HUES64 (cell line): ENCODE data around the gene ZNF414.

Experiments used
- H3K27ac ChIP-seq: 2 replicates; pipeline ENCODE4 v1.7.0; 2013; ENCODE audit warnings: low read depth, low read length, inconsistent platforms
- H3K27me3 ChIP-seq: 2 replicates; pipeline ENCODE4 v1.6.1; 2013; ENCODE audit warnings: mild to moderate bottlenecking, low read length; ENCODE audit not compliant: insufficient read depth
- H3K36me3 ChIP-seq: 2 replicates; pipeline ENCODE4 v1.6.1; 2013; ENCODE audit warnings: mild to moderate bottlenecking, low read length; ENCODE audit not compliant: insufficient read depth
- H3K4me1 ChIP-seq: 2 replicates; pipeline ENCODE4 v1.6.1; 2013; ENCODE audit warnings: mild to moderate bottlenecking, low read length, moderate library complexity; ENCODE audit not compliant: insufficient read depth
- H3K4me3 ChIP-seq: 2 replicates; pipeline ENCODE4 v1.5.1; 2013; ENCODE audit warnings: mild to moderate bottlenecking, low read length, moderate library complexity
- H3K9ac ChIP-seq: 2 replicates; pipeline ENCODE4 v1.6.1; 2013; ENCODE audit warnings: mild to moderate bottlenecking, low read depth, low read length
- H3K9me3 ChIP-seq: 2 replicates; pipeline ENCODE4 v1.6.1; 2013; ENCODE audit warnings: low read depth, low read length; ENCODE audit not compliant: insufficient read depth
- WGBS: fragments of 150-250, 120-280 bp; methylation state at CpG from one replicate; pipeline ENCODE4 v1.1.7; 2013; ENCODE audit warnings: missing lambda C conversion rate; 5-methylcytosine and 5-hydroxymethylcytosine counted together

ZNF414 gene

DNA sequence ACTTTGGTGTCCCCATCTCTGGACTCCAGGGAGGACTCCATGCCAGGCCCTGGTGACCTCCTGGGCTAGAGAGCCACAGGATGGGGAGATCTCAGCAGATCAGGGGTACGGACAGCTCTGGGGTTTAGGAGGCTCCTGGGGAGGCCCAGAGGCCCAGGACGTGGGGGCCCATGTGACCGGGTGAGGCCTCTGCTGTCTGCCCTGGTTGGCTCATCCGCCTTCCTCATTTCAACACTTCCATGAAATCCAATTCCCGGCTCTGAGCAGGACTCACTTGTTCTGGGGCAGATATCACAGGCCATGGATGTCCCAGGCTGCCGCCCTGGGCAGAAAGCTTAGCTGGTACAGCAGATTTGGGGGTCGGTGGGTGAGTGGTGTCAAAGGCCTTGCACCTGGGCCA, 10.5 kb downstream of the ZNF414 start:
- Histone ChIP-seq H3K36me3 (no peaks in the 10 kb centered on the region), H3K4me3 (no peak overlapping the region), H3K27ac (no peak overlapping the region), H3K27me3 (no peaks in the 10 kb centered on the region), H3K9me3 (no peaks in the 10 kb centered on the region), H3K4me1 (no peaks in the 10 kb centered on the region), H3K9ac (no peak overlapping the region)
- 96% methylated on average over 7 of the region's 7 CpGs for WGBS

DNA sequence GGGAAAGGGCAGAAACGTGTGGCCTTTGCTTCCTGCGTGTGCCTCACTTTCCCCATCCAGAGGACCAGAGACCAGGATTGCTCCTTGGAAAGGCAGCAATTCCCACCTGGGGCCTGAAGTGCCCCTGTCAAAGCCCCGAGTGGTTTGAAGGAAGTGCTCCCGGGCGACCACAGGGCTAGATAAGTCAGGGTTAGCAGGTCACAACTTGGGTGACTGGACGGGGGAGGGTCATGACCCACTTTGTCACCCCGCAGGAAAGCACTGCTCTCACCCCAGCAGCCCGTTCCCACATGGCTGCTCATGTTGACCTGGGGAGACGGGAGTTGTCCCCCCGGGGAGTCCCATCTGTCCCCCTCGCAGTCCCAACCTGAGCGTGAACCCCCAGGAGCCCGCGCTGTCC, 12.0 kb downstream of the ZNF414 start:
- no peaks in the 10 kb centered on the region for H3K9me3 ChIP-seq
- WGBS: 86% methylated on average over 14 of the region's 14 CpGs
- H3K27ac ChIP-seq: no peak overlapping the region
- no peaks in the 10 kb centered on the region for H3K4me1 ChIP-seq
- no peak overlapping the region for H3K9ac ChIP-seq
- H3K4me3 ChIP-seq: no peak overlapping the region
- H3K27me3 ChIP-seq: no peaks in the 10 kb centered on the region
- no peaks in the 10 kb centered on the region for H3K36me3 ChIP-seq

DNA sequence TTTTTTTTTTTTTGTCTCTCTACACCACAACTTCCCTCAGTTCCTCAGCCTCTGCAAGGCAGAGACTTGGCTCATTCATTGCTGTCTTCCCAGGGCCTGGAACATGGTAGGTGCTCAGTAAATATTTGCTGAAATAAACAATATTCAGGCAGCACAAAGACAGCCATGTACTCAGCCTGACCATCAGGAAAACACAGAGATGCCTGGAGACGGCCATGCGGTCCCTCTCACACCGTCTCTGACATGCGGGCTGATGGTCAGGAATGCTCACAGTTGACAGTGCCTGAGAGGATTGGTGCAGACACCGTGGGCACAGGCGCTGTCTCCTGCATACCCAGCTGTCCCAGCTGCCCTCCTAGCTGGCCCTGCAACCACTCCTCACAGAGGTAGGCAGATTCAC, 12.5 kb downstream of the ZNF414 start:
- no peak overlapping the region for H3K27ac ChIP-seq
- no peaks in the 10 kb centered on the region for H3K4me1 ChIP-seq
- no peak overlapping the region for H3K4me3 ChIP-seq
- no peaks in the 10 kb centered on the region for H3K36me3 ChIP-seq
- WGBS: 91% methylated on average over 6 of the region's 6 CpGs
- H3K9me3 ChIP-seq: no peaks in the 10 kb centered on the region
- H3K27me3 ChIP-seq: no peaks in the 10 kb centered on the region
- no peak overlapping the region for H3K9ac ChIP-seq

DNA sequence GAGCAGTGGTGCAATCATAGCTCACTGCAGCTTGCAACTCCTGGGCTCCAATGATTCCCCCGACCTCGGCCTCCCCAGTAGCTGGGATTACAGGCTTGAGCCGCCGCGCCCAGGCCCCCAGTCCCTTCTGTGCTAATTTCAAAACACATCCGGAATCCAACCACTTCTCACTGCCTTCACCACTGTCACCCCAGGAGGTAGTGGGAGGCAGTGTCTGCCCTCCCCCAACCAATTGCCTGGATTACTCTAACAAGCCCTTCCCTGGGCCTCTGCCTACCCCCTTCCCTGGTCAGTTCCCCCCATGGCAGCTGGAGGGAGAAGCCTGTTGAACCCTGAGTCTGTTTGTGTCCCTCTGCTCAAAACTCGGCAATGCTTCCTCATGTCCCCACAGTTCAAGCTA, 13.8 kb downstream of the ZNF414 start:
- H3K4me3 ChIP-seq: no peak overlapping the region
- H3K27me3 ChIP-seq: no peaks in the 10 kb centered on the region
- no peaks in the 10 kb centered on the region for H3K36me3 ChIP-seq
- H3K27ac ChIP-seq: no peak overlapping the region
- H3K4me1 ChIP-seq: no peaks in the 10 kb centered on the region
- 53% methylated on average over 7 of the region's 7 CpGs for WGBS
- H3K9me3 ChIP-seq: no peaks in the 10 kb centered on the region
- H3K9ac ChIP-seq: no peak overlapping the region

DNA sequence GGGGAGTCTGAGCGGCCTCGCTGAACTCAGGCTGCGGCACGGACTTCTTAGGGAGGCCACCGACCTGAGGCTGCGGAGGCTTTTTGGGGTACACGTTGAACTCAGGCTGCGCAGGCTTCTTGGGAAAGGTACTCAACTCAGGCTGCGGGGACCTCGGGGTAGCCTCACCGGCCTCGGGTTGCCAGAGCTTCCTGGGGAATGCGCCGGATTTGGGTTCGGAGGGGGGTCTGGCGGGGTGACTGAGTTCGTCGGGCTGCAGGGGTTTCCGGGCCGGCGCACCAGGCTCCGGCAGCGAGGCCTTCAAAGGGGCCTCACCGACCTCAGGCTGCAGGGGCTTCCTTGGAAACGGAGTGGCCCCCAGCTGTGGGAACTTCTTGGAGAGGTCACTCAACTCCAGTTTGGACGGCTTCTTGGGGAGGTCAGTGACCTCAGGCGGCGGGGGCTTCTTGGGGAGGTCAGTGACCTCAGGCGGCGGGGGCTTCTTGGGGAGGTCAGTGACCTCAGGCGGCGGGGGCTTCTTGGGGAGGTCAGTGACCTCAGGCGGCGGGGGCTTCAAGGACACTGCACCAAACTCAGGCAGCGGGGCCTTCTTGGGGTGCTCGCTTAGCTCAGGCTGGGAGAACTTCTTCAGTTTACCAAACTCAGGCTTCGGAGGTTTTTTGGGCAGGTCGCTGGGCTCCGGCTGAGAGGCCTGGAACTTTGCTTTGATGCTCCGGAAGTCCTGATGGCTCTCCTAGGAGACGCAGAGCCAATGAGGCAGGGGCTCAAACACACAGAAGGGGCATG, 14.7 kb downstream of the ZNF414 start:
- Histone ChIP-seq H3K4me1 (no peaks in the 10 kb centered on the region), H3K4me3 (no peak overlapping the region), H3K27me3 (no peaks in the 10 kb centered on the region), H3K27ac (no peak overlapping the region), H3K9ac (no peak overlapping the region), H3K36me3 (no peaks in the 10 kb centered on the region), H3K9me3 (no peaks in the 10 kb centered on the region)
- 91% methylated on average over 41 of the region's 41 CpGs for WGBS

DNA sequence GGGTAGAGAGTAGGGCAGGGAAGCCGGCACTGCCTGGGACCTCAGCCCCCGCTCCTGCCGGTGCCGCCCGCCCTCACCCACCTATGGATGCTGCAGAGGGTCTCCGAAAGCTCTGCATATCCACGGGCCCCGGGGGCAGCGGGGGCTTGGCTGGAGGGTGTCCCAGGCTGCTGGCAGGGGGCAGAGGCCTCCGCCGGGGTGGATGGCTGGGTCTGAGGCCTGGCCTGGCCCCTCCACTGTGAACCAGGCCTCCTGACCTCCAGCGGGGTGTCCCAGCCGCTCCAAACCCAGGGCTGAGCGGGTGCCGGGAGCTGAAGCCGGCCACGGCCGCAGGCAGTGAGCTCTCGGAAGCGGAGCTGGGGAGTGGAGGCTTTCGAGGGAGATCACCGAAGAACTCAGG, 15.7 kb downstream of the ZNF414 start:
- WGBS: 86% methylated on average over 22 of the region's 22 CpGs
- H3K36me3 ChIP-seq: no peaks in the 10 kb centered on the region
- H3K27ac ChIP-seq: no peak overlapping the region

DNA sequence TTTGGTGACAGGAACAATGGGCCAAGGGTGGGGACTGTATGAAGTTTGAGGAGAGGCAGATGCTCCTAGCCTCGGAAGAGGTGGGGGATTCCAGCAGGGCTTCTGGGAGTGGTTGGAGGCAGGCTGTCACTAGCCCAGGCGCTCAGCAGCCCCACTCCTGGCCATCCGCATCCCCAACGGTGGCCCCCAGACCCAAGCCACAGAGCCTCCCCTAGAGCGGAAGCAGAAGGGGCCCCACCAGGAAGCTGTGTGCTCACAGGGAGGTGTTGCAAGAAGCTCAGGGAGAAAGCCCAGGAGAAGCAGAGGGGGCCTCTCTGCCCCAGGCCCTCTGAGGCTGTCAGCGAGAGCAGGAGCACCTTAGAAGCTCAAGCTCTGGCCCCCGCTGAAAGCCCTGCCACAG, 19.8 kb downstream of the ZNF414 start:
- peaks cover 1% of the 10 kb centered on the region for H3K36me3 ChIP-seq
- no peak overlapping the region for H3K4me3 ChIP-seq
- WGBS: 75% methylated on average over 7 of the region's 7 CpGs
- H3K27ac ChIP-seq: no peak overlapping the region
- H3K9me3 ChIP-seq: no peaks in the 10 kb centered on the region
- 0 out of 2 replicates have a peak overlapping the region, but pooled peaks have one; percentile 26 for H3K9ac ChIP-seq
- H3K27me3 ChIP-seq: no peaks in the 10 kb centered on the region
- H3K4me1 ChIP-seq: no peaks in the 10 kb centered on the region

More for the DNA sequence above, 15.7 kb downstream of the ZNF414 start:
- no peak overlapping the region for H3K9ac ChIP-seq
- H3K4me3 ChIP-seq: no peak overlapping the region
- H3K4me1 ChIP-seq: no peaks in the 10 kb centered on the region
- no peaks in the 10 kb centered on the region for H3K27me3 ChIP-seq
- no peaks in the 10 kb centered on the region for H3K9me3 ChIP-seq

DNA sequence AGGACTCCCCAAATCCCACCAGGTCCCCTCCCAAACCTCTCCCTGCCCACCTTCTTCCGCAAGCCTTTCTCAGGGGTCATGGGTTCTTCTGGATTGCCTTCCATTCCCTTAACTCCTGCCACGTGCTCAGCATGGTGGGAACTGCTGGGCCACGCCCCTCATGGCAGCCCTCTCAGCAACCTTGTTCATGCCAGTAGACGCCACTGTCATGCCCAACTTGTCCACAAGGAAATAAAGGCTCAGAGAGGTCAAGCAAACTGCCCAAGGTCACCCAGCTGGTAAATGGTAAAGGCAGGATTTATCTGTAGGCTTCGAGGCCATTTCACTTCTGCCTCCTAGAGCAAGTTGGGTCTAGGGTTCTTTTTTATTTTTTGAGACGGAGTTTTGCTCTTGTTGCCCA, 22.4 kb downstream of the ZNF414 start:
- Histone ChIP-seq H3K9ac (no peak overlapping the region), H3K4me3 (no peak overlapping the region), H3K27ac (no peak overlapping the region), H3K27me3 (no peaks in the 10 kb centered on the region), H3K4me1 (no peaks in the 10 kb centered on the region), H3K36me3 (peaks cover 27% of the 10 kb centered on the region), H3K9me3 (no peaks in the 10 kb centered on the region)
- WGBS: 90% methylated on average over 6 of the region's 6 CpGs

DNA sequence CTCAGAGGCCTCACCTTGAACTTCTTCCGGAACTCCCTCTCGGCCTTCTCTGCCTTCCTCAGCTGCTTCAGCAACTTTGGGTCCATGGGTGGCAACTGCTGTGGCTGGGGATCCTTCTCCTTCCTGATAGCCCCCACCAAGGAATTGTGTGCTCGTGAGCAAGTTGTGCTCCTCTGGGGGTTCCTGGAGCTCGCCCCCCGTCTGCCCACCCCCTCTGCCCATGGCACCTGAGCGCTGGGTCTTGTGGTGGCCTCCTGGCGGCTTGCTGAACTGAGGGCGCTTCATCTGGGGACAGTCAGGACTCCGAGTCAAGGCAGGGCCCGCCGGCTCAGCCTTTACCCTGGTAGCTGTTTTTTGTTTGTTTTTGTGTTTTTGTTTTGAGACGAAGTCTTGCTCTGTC, 23.1 kb downstream of the ZNF414 start:
- Histone ChIP-seq H3K9ac (no peak overlapping the region), H3K36me3 (peaks cover 34% of the 10 kb centered on the region), H3K27me3 (no peaks in the 10 kb centered on the region), H3K27ac (no peak overlapping the region), H3K9me3 (no peaks in the 10 kb centered on the region), H3K4me3 (no peak overlapping the region), H3K4me1 (no peaks in the 10 kb centered on the region)
- 92% methylated on average over 12 of the region's 12 CpGs for WGBS

DNA sequence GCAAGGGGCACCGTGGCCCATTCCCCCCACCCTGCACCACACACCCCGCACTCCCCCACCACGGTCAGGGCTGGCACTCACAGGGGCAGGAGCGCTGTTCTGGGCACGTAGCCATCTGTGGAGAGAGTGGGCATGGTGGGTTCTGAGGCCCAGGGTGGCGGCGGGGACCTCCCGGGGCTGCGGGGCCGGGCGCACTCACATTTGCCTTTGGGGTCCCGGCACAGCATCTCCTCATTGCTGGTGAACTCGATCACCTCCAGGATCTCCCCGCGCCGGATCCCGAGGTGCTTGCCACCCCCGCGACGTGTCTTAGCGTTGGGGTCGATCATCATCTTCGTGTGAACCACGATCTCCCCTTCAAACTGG, 23.6 kb downstream of the ZNF414 start:
- H3K4me3 ChIP-seq: no peak overlapping the region
- H3K27me3 ChIP-seq: no peaks in the 10 kb centered on the region
- no peaks in the 10 kb centered on the region for H3K9me3 ChIP-seq
- H3K36me3 ChIP-seq: peaks cover 39% of the 10 kb centered on the region
- WGBS: 94% methylated on average over 24 of the region's 24 CpGs
- no peak overlapping the region for H3K27ac ChIP-seq
- no peak overlapping the region for H3K9ac ChIP-seq
- H3K4me1 ChIP-seq: no peaks in the 10 kb centered on the region

DNA sequence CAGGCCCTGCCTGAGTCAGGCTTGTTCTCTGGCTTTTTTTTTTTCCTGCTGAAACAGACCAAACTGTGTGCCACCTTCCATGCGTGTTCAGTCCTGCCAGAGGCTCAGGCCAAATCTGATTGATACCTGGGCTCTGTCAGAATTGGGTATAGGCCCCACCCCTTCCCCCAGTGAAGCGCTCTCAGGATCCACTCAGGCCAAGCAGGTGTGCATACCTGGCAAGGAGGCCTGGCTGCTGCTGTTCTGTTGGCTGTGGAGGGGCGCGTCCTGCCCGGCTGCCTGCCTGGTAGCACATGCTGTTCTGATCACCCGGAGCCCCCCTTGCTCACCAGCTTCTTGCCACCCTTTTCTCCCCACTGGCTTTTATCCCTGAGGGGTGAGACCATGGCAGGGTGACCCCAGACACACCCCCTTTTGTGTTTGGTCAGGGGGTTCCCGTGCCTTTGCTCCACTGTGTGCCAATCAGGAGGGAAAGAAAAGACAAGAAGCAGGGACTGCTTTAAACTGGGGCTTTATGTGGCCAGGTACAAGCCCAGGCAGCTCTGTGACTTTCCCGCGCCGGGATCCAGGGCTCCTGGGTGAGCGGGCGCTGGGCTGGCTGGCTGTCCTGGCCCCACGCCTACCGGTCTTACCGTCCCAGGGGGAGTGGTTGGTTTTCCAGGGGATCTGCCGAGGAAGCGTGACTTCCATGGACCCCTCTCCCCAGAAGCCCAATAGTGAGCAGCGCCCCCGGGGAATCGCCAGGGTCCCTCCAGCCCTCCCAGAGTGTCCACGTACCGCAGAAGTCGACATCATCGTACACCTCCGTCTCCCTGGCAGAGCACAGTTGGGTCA, 24.2 kb downstream of the ZNF414 start:
- Histone ChIP-seq H3K4me1 (no peaks in the 10 kb centered on the region), H3K9me3 (no peaks in the 10 kb centered on the region), H3K4me3 (no peak overlapping the region), H3K36me3 (peaks cover 45% of the 10 kb centered on the region), H3K27me3 (no peaks in the 10 kb centered on the region), H3K9ac (no peak overlapping the region; the same call in 1 of the 2 replicates), H3K27ac (no peak overlapping the region)
- 92% methylated on average over 25 of the region's 25 CpGs for WGBS
